ENCODE measurements around the gene GRM7.

DNA sequence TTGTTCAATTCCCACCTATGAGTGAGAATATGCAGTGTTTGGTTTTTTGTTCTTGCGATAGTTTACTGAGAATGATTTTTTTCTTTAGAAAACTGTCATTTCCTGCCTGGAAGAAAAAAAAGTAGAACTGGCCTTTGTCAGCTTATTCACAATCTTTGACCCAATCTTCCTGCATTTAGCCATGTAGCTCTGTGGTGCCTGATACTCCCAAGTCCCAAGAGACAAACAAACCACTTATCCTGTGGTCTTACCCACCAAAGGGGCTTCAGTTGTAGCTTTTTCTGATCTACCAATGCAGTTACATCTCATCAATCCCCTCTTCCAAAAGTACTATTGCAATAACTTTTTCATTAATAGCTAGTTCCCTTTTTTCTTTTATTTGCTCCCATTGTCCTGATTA lies 444.6 kb downstream of the GRM7 start:
- TF ChIP-seq, protein P1, sequence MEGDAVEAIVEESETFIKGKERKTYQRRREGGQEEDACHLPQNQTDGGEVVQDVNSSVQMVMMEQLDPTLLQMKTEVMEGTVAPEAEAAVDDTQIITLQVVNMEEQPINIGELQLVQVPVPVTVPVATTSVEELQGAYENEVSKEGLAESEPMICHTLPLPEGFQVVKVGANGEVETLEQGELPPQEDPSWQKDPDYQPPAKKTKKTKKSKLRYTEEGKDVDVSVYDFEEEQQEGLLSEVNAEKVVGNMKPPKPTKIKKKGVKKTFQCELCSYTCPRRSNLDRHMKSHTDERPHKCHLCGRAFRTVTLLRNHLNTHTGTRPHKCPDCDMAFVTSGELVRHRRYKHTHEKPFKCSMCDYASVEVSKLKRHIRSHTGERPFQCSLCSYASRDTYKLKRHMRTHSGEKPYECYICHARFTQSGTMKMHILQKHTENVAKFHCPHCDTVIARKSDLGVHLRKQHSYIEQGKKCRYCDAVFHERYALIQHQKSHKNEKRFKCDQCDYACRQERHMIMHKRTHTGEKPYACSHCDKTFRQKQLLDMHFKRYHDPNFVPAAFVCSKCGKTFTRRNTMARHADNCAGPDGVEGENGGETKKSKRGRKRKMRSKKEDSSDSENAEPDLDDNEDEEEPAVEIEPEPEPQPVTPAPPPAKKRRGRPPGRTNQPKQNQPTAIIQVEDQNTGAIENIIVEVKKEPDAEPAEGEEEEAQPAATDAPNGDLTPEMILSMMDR (IDR thresholded peaks at IDR 0.05) = no peak
- TF ChIP-seq EP300 (IDR thresholded peaks at IDR 0.05) = no peak
